SK-N-MC (cell line): ENCODE measurements around the gene CEP76.

Experiments used
- EZH2 ChIP-seq: fragments of 200-600 bp; sonication (generic); IDR thresholded peaks from one replicate; pipeline ENCODE4 v1.6.1; 2017; ENCODE audit warnings: antibody characterized with exemption
- FOXP2 ChIP-seq: optimal IDR thresholded peaks from 2 replicates; pipeline ENCODE3; 2011; ENCODE audit warnings: mild to moderate bottlenecking, moderate library complexity; ENCODE audit not compliant: insufficient read depth; ENCODE audit errors: extremely low read length, control extremely low read depth
- POLR2AphosphoS5 ChIP-seq: IDR thresholded peaks from 2 replicates; pipeline ENCODE4 v1.6.1; 2012; ENCODE audit warnings: mild to moderate bottlenecking, low read depth, low read length, borderline replicate concordance

- TF ChIP-seq POLR2AphosphoS5 (no peak), EZH2 (no peak), FOXP2 (no peak)
Observed at GRCh38 chr18:12652861-12653401, 49.6 kb downstream of the CEP76 start.
